Activated T-helper 1 cell treated with Interleukin-2 at 50 U/mL for 16 hours (primary cell): ENCODE results near the gene CCDC40.

ENCODE experiments used
- DNase-seq: peaks from one replicate; pipeline ENCODE4 v3.0.0-alpha.2; 2020; ENCODE audit warnings: low read depth

The CCDC40 gene

DNA sequence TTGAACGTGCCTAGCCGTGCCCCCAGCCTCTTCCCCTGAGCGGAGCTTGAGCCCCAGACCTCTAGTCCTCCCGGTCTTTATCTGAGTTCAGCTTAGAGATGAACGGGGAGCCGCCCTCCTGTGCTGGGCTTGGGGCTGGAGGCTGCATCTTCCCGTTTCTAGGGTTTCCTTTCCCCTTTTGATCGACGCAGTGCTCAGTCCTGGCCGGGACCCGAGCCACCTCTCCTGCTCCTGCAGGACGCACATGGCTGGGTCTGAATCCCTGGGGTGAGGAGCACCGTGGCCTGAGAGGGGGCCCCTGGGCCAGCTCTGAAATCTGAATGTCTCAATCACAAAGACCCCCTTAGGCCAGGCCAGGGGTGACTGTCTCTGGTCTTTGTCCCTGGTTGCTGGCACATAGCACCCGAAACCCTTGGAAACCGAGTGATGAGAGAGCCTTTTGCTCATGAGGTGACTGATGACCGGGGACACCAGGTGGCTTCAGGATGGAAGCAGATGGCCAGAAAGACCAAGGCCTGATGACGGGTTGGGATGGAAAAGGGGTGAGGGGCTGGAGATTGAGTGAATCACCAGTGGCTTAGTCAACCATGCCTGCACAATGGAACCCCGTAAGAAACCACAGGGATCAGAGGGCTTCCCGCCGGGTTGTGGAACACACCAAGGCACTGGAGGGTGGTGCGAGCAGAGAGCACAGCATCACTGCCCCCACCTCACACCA lies 65.7 kb downstream of the CCDC40 start:
- no peak for DNase-seq

DNA sequence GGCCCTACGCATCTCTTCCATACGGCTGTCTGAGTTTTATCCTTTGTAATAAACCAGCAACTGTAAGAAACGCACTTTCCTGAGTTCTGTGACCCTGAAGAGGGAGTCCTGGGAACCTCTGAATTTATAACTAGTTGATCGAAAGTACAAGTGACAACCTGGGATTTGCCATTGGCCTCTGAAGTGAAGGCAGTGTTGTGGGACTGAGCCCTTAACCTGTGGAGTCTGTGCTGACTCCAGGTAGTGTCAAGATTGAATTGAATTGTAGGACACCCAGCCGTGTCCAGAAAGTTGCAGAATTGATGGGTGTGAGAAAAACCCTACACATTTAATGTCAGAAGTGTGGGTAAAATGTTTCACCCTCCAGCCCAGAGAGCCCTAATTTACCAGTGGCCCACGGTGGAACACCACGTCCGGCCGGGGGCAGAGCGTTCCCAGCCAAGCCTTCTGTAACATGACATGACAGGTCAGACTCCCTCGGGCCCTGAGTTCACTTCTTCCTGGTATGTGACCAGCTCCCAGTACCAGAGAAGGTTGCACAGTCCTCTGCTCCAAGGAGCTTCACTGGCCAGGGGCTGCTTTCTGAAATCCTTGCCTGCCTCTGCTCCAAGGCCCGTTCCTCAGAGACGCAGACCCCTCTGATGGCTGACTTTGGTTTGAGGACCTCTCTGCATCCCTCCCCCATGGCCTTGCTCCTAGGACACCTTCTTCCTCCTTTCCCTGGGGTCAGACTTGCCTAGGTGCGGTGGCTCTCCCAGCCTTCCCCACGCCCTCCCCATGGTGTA lies 66.4 kb downstream of the CCDC40 start:
- DNase-seq: no peak

DNA sequence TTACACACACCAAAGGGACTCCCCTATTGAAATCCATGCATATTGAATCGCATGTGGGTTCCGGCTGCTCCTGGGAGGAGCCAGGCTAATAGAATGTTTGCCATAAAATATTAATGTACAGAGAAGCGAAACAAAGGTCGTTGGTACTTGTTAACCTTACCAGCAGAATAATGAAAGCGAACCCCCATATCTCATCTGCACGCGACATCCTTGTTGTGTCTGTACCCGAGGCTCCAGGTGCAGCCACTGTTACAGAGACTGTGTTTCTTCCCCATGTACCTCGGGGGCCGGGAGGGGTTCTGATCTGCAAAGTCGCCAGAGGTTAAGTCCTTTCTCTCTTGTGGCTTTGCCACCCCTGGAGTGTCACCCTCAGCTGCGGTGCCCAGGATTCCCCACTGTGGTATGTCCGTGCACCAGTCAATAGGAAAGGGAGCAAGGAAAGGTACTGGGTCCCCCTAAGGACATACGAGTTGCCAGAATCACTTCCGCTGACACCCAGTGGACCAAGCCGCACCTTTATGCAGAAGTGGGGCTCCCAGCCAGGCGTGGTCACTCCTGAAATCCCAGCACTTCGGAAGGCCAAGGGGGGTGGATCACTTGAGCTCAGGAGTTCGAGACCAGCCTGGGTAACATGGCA lies 67.1 kb downstream of the CCDC40 start:
- no peak for DNase-seq

DNA sequence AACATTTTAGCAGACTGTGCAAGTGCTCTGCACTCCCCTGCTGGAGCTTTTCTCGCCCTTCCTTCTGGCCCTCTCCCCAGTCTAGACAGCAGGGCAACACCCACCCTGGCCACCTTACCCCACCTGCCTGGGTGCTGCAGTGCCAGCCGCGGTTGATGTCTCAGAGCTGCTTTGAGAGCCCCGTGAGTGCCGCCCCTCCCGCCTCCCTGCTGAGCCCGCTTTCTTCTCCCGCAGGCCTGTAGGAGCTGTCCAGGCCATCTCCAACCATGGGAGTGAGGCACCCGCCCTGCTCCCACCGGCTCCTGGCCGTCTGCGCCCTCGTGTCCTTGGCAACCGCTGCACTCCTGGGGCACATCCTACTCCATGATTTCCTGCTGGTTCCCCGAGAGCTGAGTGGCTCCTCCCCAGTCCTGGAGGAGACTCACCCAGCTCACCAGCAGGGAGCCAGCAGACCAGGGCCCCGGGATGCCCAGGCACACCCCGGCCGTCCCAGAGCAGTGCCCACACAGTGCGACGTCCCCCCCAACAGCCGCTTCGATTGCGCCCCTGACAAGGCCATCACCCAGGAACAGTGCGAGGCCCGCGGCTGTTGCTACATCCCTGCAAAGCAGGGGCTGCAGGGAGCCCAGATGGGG lies 68.0 kb downstream of the CCDC40 start:
- no peak for DNase-seq

DNA sequence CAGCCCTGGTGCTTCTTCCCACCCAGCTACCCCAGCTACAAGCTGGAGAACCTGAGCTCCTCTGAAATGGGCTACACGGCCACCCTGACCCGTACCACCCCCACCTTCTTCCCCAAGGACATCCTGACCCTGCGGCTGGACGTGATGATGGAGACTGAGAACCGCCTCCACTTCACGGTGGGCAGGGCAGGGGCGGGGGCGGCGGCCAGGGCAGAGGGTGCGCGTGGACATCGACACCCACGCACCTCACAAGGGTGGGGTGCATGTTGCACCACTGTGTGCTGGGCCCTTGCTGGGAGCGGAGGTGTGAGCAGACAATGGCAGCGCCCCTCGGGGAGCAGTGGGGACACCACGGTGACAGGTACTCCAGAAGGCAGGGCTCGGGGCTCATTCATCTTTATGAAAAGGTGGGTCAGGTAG lies 68.5 kb downstream of the CCDC40 start:
- DNase-seq: no peak

DNA sequence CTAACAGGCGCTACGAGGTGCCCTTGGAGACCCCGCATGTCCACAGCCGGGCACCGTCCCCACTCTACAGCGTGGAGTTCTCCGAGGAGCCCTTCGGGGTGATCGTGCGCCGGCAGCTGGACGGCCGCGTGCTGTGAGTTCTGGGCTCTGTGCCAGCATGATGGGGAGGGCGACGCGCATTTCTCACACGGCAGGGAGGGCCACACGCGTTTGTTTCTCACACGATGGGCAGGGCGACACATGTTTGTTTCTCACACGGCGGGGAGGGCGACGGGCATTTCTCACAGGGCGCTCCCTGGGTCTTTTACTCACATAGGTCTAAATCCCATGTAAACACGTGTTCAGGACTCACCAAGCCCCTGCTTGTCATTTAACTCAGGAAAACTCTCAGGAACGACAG lies 69.3 kb downstream of the CCDC40 start:
- no peak for DNase-seq

DNA sequence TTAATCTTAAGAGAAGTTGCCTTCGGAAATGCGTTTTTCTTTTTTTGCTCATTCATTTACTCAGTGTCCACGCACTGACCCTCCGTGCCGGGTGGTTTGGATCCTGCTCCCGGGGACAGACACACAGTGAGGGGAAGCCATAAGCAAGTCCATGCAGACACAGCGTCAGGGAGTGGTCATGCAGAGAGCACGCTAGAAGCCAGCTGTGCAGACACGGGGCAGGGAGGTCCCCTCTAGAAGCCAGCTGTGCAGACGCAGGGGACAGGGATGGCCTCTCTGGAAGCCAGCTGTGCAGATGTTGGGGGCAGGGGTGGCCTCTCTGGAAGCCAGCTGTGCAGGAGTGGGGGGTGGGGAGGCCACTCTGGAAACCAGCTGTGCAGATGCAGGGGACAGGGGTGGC lies 69.7 kb downstream of the CCDC40 start:
- DNase-seq: no peak

DNA sequence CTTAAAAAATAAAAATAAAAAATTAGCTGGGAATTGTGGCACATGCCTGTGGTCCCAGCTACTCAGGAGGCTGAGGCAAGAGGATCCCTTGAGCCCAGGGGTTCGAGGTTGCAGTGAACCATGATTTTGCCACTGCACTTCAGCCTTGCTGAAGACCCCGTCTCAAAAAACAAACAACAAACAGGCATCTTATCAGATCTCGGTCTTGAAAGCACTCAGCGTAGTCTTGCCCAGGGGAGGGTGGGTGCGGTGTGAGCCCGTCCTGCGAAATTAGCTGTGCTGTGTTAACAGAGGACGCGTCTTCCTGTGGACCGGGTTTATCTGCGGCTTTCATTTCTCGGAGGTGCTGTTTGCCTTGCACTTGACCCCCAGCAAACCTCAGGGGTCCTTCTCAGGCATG lies 70.3 kb downstream of the CCDC40 start:
- no peak for DNase-seq

DNA sequence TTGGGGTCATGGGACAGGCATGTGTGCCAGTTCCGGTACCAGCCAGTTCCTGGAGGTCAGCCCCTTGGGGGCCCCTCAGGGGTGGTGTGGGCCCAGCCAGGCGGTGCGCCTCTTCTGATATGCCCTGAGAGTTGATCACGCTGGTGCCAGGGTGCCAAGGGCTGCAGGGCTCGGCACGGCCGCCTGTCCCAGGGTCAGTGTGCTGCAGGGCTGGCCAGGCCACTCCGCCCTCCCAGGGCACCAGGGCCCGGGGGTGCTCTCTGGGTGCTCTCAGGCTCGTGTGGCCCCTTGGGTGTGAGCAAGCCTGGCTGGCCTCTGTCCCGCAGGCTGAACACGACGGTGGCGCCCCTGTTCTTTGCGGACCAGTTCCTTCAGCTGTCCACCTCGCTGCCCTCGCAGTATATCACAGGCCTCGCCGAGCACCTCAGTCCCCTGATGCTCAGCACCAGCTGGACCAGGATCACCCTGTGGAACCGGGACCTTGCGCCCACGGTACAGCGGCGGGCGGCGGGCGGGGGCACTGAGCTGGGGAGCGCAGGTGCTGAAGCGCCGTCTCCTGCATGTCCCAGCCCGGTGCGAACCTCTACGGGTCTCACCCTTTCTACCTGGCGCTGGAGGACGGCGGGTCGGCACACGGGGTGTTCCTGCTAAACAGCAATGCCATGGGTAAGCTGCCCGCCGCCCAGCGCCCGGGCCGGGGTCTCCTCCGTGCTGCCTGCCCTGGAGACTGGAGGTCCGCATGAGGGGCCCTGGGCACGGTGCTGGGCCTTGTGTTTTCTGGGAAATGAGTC lies 71.0 kb downstream of the CCDC40 start:
- DNase-seq: no peak

DNA sequence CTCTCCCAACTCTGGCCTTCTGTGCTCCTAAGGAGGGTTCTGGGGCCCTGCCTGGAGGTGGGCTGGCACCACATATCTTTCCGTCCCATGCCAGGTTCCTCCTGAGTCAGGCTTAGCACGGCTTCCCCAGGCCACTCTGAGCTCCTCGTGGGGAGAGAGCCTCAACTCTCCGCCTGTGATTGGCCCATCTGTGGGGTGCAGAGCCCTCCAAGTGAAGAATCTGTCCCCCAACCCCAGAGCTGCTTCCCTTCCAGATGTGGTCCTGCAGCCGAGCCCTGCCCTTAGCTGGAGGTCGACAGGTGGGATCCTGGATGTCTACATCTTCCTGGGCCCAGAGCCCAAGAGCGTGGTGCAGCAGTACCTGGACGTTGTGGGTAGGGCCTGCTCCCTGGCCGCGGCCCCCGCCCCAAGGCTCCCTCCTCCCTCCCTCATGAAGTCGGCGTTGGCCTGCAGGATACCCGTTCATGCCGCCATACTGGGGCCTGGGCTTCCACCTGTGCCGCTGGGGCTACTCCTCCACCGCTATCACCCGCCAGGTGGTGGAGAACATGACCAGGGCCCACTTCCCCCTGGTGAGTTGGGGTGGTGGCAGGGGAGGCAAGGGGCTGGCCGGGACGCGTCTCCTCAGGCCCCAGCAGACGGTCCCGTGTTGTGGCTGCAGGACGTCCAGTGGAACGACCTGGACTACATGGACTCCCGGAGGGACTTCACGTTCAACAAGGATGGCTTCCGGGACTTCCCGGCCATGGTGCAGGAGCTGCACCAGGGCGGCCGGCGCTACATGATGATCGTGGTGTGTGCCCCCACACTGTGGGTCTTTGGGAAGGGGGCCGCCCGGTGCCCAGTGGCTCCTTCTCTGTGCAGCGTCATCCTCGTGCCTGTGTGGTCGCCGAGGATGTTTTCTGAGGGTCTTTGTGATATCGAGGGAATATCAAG lies 71.9 kb downstream of the CCDC40 start:
- no peak for DNase-seq

DNA sequence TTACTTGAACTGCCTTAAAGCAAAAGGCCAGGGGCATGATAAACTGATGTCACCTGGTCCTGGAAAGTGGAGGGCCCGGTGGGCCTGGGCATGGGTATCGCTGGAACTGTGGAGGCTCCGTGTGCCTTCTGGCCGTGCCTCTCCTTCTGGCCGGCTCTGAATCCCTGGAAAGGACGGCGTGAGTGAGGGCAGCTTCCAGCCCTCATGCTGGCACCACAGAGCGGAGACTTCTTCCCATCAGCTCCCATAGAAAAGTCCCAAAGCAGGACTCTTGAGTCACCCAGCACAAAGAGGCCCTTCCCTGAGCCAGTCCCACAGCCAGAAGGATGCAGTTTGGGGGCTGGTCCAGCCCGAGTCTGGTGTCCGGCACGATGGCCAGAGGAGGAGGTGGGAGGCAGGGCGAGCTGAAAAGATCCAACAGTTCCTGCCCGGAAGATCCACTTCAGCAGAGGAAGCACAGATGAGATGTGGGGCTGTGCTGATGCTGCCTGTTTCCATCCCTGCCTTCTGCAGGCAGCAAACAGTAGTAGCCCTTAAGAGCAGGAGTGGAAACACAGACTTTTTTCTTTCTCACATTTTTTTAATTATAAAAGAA lies 72.7 kb downstream of the CCDC40 start:
- no peak for DNase-seq

DNA sequence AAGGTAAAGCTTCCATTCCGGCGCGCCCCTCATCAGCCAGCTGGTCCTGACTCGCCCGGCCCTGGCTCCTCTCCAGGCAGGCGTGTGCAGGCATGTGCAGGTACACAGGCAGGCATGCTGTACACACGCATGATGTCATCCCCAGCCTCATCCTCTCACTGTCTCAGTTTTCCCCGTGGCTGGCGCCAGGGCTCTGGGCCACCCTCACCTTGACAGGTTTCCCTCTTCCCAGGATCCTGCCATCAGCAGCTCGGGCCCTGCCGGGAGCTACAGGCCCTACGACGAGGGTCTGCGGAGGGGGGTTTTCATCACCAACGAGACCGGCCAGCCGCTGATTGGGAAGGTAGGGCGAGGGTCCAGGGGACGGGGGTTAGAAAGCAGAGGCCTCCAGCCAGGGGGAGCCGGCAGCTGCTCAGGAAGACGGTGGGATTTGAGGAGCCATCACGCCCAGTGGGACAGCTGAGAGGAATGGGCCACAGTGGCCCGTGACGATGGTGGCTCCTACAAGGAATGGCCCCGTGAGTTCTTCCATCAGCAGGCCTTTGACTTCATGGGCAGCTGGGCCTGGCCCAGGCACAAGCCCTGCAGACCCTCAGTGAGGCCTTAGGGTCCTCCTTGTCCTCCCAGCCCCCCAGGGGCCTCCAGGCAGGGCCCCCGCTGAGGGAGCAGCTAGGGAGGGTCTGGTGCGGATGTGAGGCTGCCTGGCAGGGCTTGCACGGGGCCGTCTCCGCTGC lies 73.4 kb downstream of the CCDC40 start:
- DNase-seq: no peak

DNA sequence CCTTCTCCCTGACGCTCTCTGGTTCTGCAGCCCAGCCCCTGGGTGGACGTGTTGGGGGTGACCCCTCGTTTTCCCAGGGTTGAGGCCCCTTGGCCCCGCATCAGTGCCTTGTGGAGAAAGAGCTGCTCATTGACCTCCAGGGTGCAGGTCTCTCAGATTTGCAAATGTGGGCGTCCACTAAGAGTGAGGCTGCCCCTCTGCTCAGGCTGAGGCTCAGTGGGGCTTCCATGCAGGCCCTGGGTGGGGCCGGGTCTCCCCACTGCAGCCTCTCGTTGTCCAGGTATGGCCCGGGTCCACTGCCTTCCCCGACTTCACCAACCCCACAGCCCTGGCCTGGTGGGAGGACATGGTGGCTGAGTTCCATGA lies 74.0 kb downstream of the CCDC40 start:
- no peak for DNase-seq

DNA sequence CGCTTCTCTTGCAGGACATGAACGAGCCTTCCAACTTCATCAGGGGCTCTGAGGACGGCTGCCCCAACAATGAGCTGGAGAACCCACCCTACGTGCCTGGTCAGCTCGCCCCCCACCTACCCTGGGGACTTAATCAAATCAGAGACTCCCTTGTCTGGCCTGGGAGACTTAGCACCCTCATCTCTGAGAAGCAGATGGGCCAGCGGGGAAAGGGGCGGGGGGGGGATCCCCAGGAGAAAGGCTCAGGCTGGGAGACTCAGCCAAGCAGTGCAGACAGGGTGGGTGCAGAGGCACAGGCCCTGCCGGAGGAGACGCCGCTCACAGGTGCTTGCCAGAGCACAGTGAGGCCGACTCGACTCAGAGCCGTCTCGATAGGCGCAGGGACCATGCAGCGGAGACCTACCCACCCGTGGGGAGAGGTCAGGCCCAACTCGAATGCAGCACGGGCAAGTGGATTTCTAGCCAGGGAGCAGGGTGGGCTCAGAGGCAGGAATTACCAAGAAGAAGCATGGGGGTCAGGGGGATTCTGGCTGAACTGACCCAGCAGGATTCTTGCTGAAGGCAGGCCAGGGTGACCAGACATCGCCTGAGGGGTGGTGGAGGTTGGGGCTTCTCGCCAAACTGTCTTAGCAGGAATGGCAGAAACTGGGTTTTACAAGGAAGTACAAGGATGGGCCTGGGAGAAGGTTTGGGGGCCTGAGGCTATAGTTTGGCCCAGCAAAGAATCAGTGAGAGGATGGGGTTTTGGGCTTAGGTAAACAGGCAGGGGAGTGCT lies 74.7 kb downstream of the CCDC40 start:
- no peak for DNase-seq

DNA sequence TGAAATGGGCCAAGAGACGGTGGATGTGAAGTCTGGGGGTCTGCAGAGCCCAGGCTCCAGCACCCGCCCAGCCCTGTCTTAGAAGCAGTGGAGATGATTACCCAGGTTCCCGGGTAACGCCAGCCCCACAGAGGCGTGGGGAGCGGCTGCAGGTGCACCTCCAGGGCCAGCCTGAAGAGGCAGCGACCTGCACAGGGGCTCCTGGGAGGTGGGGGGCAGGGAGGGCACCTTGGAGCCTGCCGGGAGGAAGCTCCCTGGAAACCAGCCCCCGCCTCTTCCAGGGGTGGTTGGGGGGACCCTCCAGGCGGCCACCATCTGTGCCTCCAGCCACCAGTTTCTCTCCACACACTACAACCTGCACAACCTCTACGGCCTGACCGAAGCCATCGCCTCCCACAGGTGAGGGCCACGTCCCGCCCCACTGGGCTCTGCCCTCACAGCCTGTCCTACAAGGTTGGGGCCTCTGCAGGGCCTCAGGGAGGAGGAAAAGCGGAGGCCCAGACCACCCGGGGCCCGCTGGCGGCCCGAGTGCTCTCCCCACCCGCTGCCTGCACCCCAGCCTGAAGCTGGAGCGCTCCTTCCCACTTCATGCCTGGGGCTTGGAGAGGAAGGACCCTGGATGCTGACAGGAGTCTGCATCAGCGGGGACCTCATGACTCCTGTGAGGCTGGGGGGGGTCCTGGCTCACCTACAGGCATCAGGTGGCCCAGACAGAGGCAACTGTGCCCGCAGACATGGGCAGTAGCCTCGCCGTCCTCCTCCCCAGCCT lies 75.4 kb downstream of the CCDC40 start:
- DNase-seq: no peak

DNA sequence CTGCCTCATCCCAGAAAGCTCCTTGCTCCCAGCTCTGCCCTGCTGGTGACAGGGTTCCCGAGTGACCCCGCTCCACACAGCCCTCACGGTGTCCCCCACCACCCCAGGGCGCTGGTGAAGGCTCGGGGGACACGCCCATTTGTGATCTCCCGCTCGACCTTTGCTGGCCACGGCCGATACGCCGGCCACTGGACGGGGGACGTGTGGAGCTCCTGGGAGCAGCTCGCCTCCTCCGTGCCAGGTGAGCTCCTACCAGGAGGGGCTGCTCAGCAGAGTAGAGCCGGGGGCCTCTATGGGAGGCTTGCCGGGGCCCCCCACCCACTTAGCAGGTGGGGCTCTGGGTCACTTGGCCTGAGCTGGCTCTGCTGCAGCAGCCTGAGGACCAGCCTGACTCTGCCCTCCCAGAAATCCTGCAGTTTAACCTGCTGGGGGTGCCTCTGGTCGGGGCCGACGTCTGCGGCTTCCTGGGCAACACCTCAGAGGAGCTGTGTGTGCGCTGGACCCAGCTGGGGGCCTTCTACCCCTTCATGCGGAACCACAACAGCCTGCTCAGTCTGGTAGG lies 76.1 kb downstream of the CCDC40 start:
- no peak for DNase-seq

DNA sequence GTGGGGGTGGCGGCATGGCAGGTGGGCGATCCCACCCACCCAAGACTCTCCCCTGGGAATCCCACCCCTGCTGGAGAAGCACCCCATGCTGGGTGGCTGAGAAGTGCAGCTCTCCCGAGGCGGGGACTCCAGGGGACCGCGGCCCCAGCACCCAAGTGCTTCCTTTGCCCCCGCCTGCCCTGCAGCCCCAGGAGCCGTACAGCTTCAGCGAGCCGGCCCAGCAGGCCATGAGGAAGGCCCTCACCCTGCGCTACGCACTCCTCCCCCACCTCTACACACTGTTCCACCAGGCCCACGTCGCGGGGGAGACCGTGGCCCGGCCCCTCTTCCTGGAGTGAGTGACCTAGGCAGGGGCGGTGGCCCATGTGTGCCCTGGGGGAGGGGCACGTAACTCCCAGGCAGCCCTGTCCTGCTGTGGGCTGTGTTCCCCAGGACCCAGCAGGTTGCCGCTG lies 76.6 kb downstream of the CCDC40 start:
- DNase-seq: no peak

DNA sequence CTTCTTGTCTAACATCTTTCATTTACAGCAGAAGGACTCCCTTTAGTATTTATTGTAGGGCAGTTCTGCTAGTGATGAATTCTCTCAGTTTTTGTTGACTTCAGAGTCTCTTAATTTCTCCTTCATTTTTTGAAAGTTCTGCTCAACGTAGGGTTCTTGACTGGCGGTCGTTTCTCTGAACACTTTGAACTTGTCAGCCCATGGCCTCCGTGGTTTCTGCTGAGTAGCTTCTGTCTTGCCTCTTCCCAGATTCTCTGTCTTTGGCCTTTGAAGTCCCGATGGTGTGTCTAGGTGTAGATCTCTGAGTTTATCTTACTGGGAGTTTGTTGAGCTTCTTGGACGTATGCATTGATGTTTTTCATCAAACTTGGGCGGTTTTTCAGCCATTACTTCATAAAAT lies 78.3 kb downstream of the CCDC40 start:
- no peak for DNase-seq
